Measurements from ENCODE around the gene NCAPG.

Gene NCAPG

DNA sequence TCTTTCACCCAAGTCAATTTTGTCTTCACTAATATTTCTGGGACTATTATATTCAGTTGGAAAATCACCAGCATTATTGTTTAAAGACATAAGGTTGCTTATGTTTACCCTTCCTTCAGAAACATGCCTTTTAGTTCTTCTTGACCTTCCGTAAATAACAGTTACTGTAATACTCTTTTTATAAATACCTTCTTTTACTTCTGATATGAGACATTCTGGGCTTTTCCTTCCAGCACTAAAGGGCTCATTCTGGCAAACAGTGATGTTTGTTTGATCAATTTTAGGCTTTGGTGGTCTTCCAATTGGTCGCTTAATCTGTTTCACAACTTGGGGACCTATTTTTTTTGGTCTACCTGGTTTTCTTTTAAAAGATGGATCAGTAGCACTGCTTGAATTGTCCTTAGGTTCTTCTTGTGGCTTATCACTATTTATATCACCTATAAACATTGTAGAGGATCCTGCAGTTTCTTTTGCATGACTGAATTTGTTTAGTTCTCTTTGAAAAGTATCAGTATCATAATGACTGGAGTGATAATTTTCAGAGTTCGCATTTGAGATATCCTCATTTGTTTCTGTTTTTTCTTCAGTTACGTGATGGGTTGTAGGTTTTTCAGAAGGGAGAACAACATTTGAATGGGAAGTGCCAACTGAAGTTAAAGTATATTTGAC, 64.8 kb downstream of the NCAPG start:
- no peaks in the 10 kb centered on the region for H3K27me3 ChIP-seq (ENCODE audit: insufficient read depth, low read length)
- no peaks in the 10 kb centered on the region for H3K36me3 ChIP-seq (ENCODE audit: insufficient read depth, low read length)
- H3K79me2 ChIP-seq (ENCODE audit: control insufficient read depth, insufficient read depth, low read length, unreplicated experiment): no peaks in the 10 kb centered on the region
- no peak overlapping the region for H3K4me3 ChIP-seq (ENCODE audit: low read depth, low read length)
- H3K4me1 ChIP-seq (ENCODE audit: control insufficient read depth, insufficient read depth, low read length, unreplicated experiment): no peaks in the 10 kb centered on the region
- H2AFZ ChIP-seq (ENCODE audit: low read length, unreplicated experiment): no peak overlapping the region
- no peak overlapping the region for H3K27ac ChIP-seq (ENCODE audit: low read depth, low read length)

DNA sequence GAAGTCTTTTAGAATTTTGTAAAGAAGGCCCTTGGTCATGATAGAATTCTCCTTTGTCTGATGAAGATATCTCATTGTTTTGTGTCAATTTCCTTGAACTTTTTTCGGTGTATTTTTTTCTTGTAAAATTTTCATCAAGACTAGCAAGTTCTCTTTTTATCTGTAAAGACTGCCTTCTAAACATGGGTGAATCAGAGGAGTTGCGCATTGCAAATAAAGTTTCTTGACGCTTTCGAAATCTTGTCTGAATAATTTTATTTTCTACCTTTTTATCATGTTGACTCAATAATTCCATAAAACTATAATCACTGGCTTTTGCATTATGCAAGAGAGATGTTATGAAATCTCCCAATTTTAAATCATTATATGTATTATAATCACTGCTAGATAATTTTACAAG, 66.2 kb downstream of the NCAPG start:
- Histone ChIP-seq H3K27ac (ENCODE audit: low read depth, low read length) (no peak overlapping the region), H3K36me3 (ENCODE audit: insufficient read depth, low read length) (no peaks in the 10 kb centered on the region), H2AFZ (ENCODE audit: low read length, unreplicated experiment) (no peak overlapping the region), H3K4me3 (ENCODE audit: low read depth, low read length) (no peak overlapping the region), H3K4me1 (ENCODE audit: control insufficient read depth, insufficient read depth, low read length, unreplicated experiment) (no peaks in the 10 kb centered on the region), H3K27me3 (ENCODE audit: insufficient read depth, low read length) (no peaks in the 10 kb centered on the region), H3K79me2 (ENCODE audit: control insufficient read depth, insufficient read depth, low read length, unreplicated experiment) (no peaks in the 10 kb centered on the region)

DNA sequence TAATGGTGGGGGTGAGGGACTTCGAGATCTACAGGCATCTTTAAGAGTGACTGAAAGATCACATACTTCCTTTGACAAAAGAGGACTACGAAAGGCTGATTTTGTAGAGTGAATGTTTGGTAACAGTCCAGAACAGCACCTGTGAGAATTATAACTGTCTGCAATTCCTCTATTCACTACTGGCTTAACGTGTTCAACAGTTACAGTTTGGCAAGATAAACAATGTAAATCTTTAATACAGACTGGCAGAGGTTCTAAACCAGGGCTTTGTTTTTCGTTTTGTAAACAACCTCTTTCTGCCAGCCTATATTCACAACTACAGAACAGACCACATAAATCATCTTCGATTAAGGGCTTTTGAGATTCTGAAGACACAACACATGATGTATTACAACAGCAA, 66.9 kb downstream of the NCAPG start:
- Histone ChIP-seq H3K79me2 (ENCODE audit: control insufficient read depth, insufficient read depth, low read length, unreplicated experiment) (no peaks in the 10 kb centered on the region), H3K27ac (ENCODE audit: low read depth, low read length) (no peak overlapping the region), H3K4me3 (ENCODE audit: low read depth, low read length) (no peak overlapping the region), H2AFZ (ENCODE audit: low read length, unreplicated experiment) (no peak overlapping the region), H3K4me1 (ENCODE audit: control insufficient read depth, insufficient read depth, low read length, unreplicated experiment) (no peaks in the 10 kb centered on the region), H3K36me3 (ENCODE audit: insufficient read depth, low read length) (no peaks in the 10 kb centered on the region), H3K27me3 (ENCODE audit: insufficient read depth, low read length) (no peaks in the 10 kb centered on the region)

DNA sequence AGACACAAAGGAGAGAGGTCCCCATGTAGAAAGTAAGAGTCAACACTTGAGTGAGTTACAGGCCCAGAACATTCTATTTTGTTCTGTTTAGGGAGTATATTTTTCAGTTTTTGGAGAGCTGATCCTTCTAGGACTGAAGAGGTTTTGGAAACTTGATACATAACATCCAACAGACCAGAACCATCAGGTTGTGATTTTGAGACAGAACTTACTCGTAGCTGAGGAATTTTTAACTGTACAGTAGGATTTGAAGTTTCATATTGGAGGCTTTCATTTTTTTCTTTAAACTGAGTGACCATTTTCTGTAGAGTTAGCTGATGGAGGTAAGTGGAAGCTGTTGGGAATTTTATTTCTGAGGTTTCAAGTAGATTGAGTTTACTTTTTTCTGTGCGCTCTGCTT, 73.3 kb downstream of the NCAPG start:
- Histone ChIP-seq H2AFZ (ENCODE audit: low read length, unreplicated experiment) (no peak overlapping the region), H3K4me3 (ENCODE audit: low read depth, low read length) (no peak overlapping the region), H3K27ac (ENCODE audit: low read depth, low read length) (no peak overlapping the region), H3K4me1 (ENCODE audit: control insufficient read depth, insufficient read depth, low read length, unreplicated experiment) (no peaks in the 10 kb centered on the region), H3K79me2 (ENCODE audit: control insufficient read depth, insufficient read depth, low read length, unreplicated experiment) (no peaks in the 10 kb centered on the region), H3K27me3 (ENCODE audit: insufficient read depth, low read length) (no peaks in the 10 kb centered on the region), H3K36me3 (ENCODE audit: insufficient read depth, low read length) (peaks cover 7% of the 10 kb centered on the region; the same call in 1 of the 2 replicates)

DNA sequence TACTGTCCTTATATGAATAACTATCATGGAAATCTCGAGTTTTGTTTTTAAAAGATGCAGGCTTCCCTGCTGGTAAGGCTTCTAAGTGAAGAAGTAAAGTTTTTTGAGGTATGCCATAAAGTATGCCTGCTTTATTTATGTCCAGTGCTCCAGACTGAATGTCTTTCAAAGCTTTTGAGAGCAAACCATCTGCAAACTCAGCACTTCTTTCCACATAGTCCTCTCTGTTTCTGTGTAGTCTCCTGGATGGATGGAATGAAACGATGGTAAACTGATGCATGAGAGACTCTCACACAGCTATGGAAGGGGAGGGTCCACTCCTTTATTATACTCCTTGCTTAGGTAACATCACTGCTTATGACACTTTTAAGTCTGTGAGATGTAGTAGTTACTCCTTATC, 73.7 kb downstream of the NCAPG start:
- no peak overlapping the region for H2AFZ ChIP-seq (ENCODE audit: low read length, unreplicated experiment)
- peaks cover 7% of the 10 kb centered on the region; the same call in 1 of the 2 replicates for H3K36me3 ChIP-seq (ENCODE audit: insufficient read depth, low read length)
- no peak overlapping the region for H3K4me3 ChIP-seq (ENCODE audit: low read depth, low read length)
- no peaks in the 10 kb centered on the region for H3K27me3 ChIP-seq (ENCODE audit: insufficient read depth, low read length)
- H3K27ac ChIP-seq (ENCODE audit: low read depth, low read length): no peak overlapping the region
- no peaks in the 10 kb centered on the region for H3K4me1 ChIP-seq (ENCODE audit: control insufficient read depth, insufficient read depth, low read length, unreplicated experiment)
- no peaks in the 10 kb centered on the region for H3K79me2 ChIP-seq (ENCODE audit: control insufficient read depth, insufficient read depth, low read length, unreplicated experiment)

DNA sequence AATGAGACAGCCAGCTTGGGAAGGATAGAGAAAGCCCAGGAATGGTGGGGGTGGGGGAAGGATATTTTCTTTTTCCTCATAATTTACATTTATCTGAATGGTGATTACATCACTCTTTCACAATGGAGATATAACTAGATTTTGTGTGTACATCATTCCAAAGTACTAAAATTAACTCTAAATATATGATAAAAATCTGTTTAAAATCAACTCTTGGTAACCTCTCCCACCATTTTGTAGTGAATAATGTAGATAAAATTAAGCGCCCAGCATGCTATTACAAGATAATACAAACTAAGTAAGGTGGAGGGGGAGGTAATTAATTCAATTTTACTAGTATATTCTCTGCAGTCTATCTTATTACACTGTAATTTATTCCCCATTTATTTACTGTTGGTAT, 78.9 kb downstream of the NCAPG start:
- no peaks in the 10 kb centered on the region for H3K4me1 ChIP-seq (ENCODE audit: control insufficient read depth, insufficient read depth, low read length, unreplicated experiment)
- no peaks in the 10 kb centered on the region for H3K36me3 ChIP-seq (ENCODE audit: insufficient read depth, low read length)
- H2AFZ ChIP-seq (ENCODE audit: low read length, unreplicated experiment): no peak overlapping the region
- no peak overlapping the region for H3K4me3 ChIP-seq (ENCODE audit: low read depth, low read length)
- no peak overlapping the region for H3K27ac ChIP-seq (ENCODE audit: low read depth, low read length)
- no peaks in the 10 kb centered on the region for H3K27me3 ChIP-seq (ENCODE audit: insufficient read depth, low read length)
- no peaks in the 10 kb centered on the region for H3K79me2 ChIP-seq (ENCODE audit: control insufficient read depth, insufficient read depth, low read length, unreplicated experiment)

DNA sequence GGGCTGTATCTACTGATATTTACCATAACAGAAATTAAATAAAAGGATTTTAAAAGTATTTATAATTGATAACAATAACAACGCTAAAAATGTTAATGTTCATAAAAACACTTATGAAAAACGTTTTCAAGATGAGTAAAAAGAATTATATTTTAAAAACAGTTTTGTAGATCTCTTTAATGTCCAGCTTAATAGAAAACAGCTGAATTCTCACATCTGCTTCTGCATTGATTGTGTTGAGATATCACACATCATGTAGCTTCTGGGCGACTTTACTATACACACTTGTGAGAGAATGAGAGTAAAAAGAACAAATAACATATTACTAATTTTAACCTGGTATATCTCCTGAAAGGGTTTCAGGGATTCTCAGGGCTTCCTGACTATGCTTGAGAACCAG, 83.6 kb downstream of the NCAPG start:
- H3K4me1 ChIP-seq (ENCODE audit: control insufficient read depth, insufficient read depth, low read length, unreplicated experiment): no peaks in the 10 kb centered on the region
- H3K79me2 ChIP-seq (ENCODE audit: control insufficient read depth, insufficient read depth, low read length, unreplicated experiment): no peaks in the 10 kb centered on the region
- H2AFZ ChIP-seq (ENCODE audit: low read length, unreplicated experiment): no peak overlapping the region
- H3K36me3 ChIP-seq (ENCODE audit: insufficient read depth, low read length): no peaks in the 10 kb centered on the region
- H3K4me3 ChIP-seq (ENCODE audit: low read depth, low read length): no peak overlapping the region
- no peak overlapping the region for H3K27ac ChIP-seq (ENCODE audit: low read depth, low read length)
- no peaks in the 10 kb centered on the region for H3K27me3 ChIP-seq (ENCODE audit: insufficient read depth, low read length)

Data from ACC112 (cell line).